HG03139 (cell line): ENCODE data around the gene DGLUCY.
A peak's percentile ranks its signal among the peaks of the same experiment; 100 is the strongest.
"Not testable (repeated sequence)": the region's sequence is repeated elsewhere in the genome, so short reads cannot be mapped to it uniquely, and the experiment has no call there.

Experiments used
- ATAC-seq: cut with Tn5 transposase; IDR thresholded peaks from one replicate; pipeline ENCODE4 v1.9.1; 2021; ENCODE audit not compliant: unreplicated experiment

The DGLUCY gene

GRCh38 chr14:91103116-91103515, 10.8 kb upstream of the DGLUCY start:
- no peak for ATAC-seq

GRCh38 chr14:91108941-91109611, 4.8 kb upstream of the DGLUCY start:
- no peak for ATAC-seq

- no peak for ATAC-seq
Measured at GRCh38 chr14:91111443-91111842, 2.4 kb upstream of the DGLUCY start.

- ATAC-seq = no peak
Measured at GRCh38 chr14:91112194-91112593, 1.7 kb upstream of the DGLUCY start.

GRCh38 chr14:91114079-91115065, 499 bp downstream of the DGLUCY start:
- peak; percentile 74 for ATAC-seq

- no peak for ATAC-seq
Measured at GRCh38 chr14:91115986-91116770, 2.3 kb downstream of the DGLUCY start.

- no peak for ATAC-seq
Measured at GRCh38 chr14:91116913-91117588, 3.2 kb downstream of the DGLUCY start.

GRCh38 chr14:91117960-91118359, 4.1 kb downstream of the DGLUCY start:
- ATAC-seq = no peak

GRCh38 chr14:91118511-91119068, 4.7 kb downstream of the DGLUCY start:
- no peak for ATAC-seq

GRCh38 chr14:91119556-91120311, 5.9 kb downstream of the DGLUCY start:
- ATAC-seq = no peak

- ATAC-seq = no peak
Measured at GRCh38 chr14:91123201-91123600, 9.3 kb downstream of the DGLUCY start.

- not testable (repeated sequence) for ATAC-seq
Measured at GRCh38 chr14:91124406-91125270, 10.8 kb downstream of the DGLUCY start.

GRCh38 chr14:91125271-91125660, 11.4 kb downstream of the DGLUCY start:
- ATAC-seq = no peak

- ATAC-seq = no peak
Measured at GRCh38 chr14:91125801-91126200, 11.9 kb downstream of the DGLUCY start.

- no peak for ATAC-seq
Measured at GRCh38 chr14:91126761-91127160, 12.9 kb downstream of the DGLUCY start.

GRCh38 chr14:91127401-91127801, 13.5 kb downstream of the DGLUCY start:
- ATAC-seq = no peak

- ATAC-seq = no peak
Measured at GRCh38 chr14:91127924-91128323, 14.1 kb downstream of the DGLUCY start.

- ATAC-seq = no peak
Measured at GRCh38 chr14:91128699-91129098, 14.8 kb downstream of the DGLUCY start.

GRCh38 chr14:91129261-91129660, 15.4 kb downstream of the DGLUCY start:
- ATAC-seq = no peak
